GM12878 (cell line): ENCODE results near the gene PAPPA. TPM values are rescaled to one million over a fixed set of nuclear protein-coding genes. Genes with fewer than 3 reads are reported as not detected.

Source experiments
- ATAC-seq: fragments of 200-7000 bp; cut with Tn5 transposase; 3 replicates; pipeline ENCODE4 v1.9.1; 2020; ENCODE audit warnings: mild to moderate bottlenecking, moderate library complexity
- BruUV-seq: library from RNA; stranded (reverse); fragments of 400-500 nt; replicated peaks from 2 replicates; lab custom pipeline; 2021; lab: Mats Ljungman, UMichigan
- CTCF ChIA-PET: fragments of 300-600 bp; sonication (Branson Sonifier 250); formaldehyde crosslinking; extraction: SDS; loops from one replicate; lab custom pipeline; 2021; ENCODE audit warnings: inconsistent platforms; lab: Yijun Ruan, JAX
- POLR2A ChIA-PET: fragments of 350-600 bp; formaldehyde crosslinking; extraction: SDS; loops from one replicate; lab custom pipeline; 2021; ENCODE audit warnings: inconsistent platforms; lab: Charles Lee
- RAD21 ChIA-PET: fragments of 300-600 bp; sonication (Branson Sonifier 250); formaldehyde crosslinking; loops from one replicate; lab custom pipeline; 2023; ENCODE audit warnings: antibody characterized with exemption; ENCODE audit not compliant: unreplicated experiment; lab: Charles Lee
- SMC1A ChIA-PET: fragments of 300-600 bp; sonication (Branson Sonifier 250); formaldehyde crosslinking; loops from one replicate; lab custom pipeline; 2023; ENCODE audit not compliant: unreplicated experiment, uncharacterized antibody; lab: Charles Lee
- DNase-seq: peaks from one replicate; pipeline ENCODE4 v3.0.0-alpha.2; 2011; ENCODE audit warnings: low read depth, low spot score
- FAIRE-seq: peaks from 3 replicates; lab custom pipeline; 2011; peaks lifted over from hg19 to GRCh38; lab: Jason Lieb, UNC
- H2AFZ ChIP-seq: 2 replicates; pipeline ENCODE4 v1.6.0; 2011; ENCODE audit warnings: low read depth, low read length, control low read depth; ENCODE audit not compliant: control insufficient read depth
- H3K27ac ChIP-seq: 2 replicates; pipeline ENCODE4 v1.5.1; 2011; ENCODE audit warnings: control low read depth; ENCODE audit not compliant: control insufficient read depth, insufficient read depth
- H3K27me3 ChIP-seq, 2 experiments: replicated peaks in 1 of 2; 2 replicates each; pipeline versions ENCODE4 v1.6.0 to v1.6.1; 2011; ENCODE audit warnings: low read length in 1 of 2; ENCODE audit not compliant: control insufficient read depth in 2 of 2, insufficient read depth in 2 of 2
- H3K36me3 ChIP-seq, 2 experiments: 2 replicates each; pipeline ENCODE4 v1.5.1; 2011; ENCODE audit warnings: low read length in 1 of 2; ENCODE audit not compliant: control insufficient read depth in 2 of 2, insufficient read depth in 2 of 2
- H3K4me1 ChIP-seq: 2 replicates; pipeline ENCODE4 v1.6.1; 2011; ENCODE audit warnings: mild to moderate bottlenecking, low read length, moderate library complexity, mixed read lengths; ENCODE audit not compliant: control insufficient read depth, insufficient read depth
- H3K4me2 ChIP-seq: 2 replicates; pipeline ENCODE4 v1.6.0; 2011; ENCODE audit warnings: control low read depth; ENCODE audit not compliant: control insufficient read depth, insufficient read depth
- H3K4me3 ChIP-seq: fragments of 200-600 bp; sonication (generic); 2 replicates; pipeline ENCODE4 v1.5.1; 2016
- H3K79me2 ChIP-seq: 2 replicates; pipeline ENCODE4 v1.6.0; 2011; ENCODE audit warnings: low read length; ENCODE audit not compliant: control insufficient read depth, insufficient read depth
- H3K9ac ChIP-seq: 2 replicates; pipeline ENCODE4 v1.8.0; 2011; ENCODE audit warnings: low read length, control low read depth, mixed read lengths; ENCODE audit not compliant: control insufficient read depth, insufficient read depth
- H3K9me3 ChIP-seq: replicated peaks from 3 replicates; pipeline ENCODE4 v1.5.1; 2011; ENCODE audit warnings: mild to moderate bottlenecking, low read length; ENCODE audit not compliant: control insufficient read depth, insufficient read depth
- H4K20me1 ChIP-seq: 2 replicates; pipeline ENCODE4 v1.6.0; 2011; ENCODE audit not compliant: control insufficient read depth, insufficient read depth
- EED ChIP-seq: sonication (generic); IDR thresholded peaks from 2 replicates; pipeline ENCODE4 v1.6.1; 2016; ENCODE audit warnings: antibody characterized with exemption, low read depth
- SP1 ChIP-seq: IDR thresholded peaks from one replicate; pipeline ENCODE4 v1.6.1; 2011; ENCODE audit warnings: low read depth, low read length
- TARDBP ChIP-seq: IDR thresholded peaks from 2 replicates; pipeline ENCODE4 v1.6.1; 2016; ENCODE audit warnings: borderline replicate concordance
- WGBS: methylation state at CpG from one replicate; pipeline ENCODE4 v1.1.6; 2016; ENCODE audit warnings: low lambda C conversion rate; ENCODE audit not compliant: insufficient replicate concordance, insufficient coverage; ENCODE audit errors: missing lambda C conversion rate; 5-methylcytosine and 5-hydroxymethylcytosine counted together
- in situ Hi-C: fragments of 300-500 bp; cut with MboI; formaldehyde crosslinking; loops from 9 replicates; pipeline ENCODE4 v1.14.3; 2018; ENCODE audit warnings: mixed read lengths
- intact Hi-C: fragments of 100-400 bp; cut with micrococcal nuclease; formaldehyde crosslinking; loops from one replicate; pipeline ENCODE4 v1.14.2; 2022; ENCODE audit not compliant: unreplicated experiment
- polyA plus RNA-seq, 11 experiments: library from polyadenylated mRNA; depleted of rRNA in 4 of 11; unstranded in 6 of 11; stranded (reverse) in 5 of 11; fragments of >200 nt; fragmentation: Nextera tagmentation in 4 of 11; fragmentation: Illumina TruSeq in 1 of 11; extraction: Ambion mirVana in 4 of 11; extraction: Trizol in 1 of 11; gene quantifications; 1 replicate in 1 of 11; 2 replicates in 10 of 11; pipeline versions ENCODE4 v1.2.1 to v1.2.3, GENCODE V29; 2011 to 2016; ENCODE audit warnings: inconsistent platforms in 2 of 11, missing spikeins in 2 of 11, low read depth in 1 of 11
- total RNA-seq, 4 experiments: library from RNA; depleted of rRNA in 3 of 4; stranded (reverse); fragments of >200 nt in 3 of 4; fragmentation: Illumina TruSeq in 1 of 4; extraction: Trizol in 1 of 4; gene quantifications; 2 replicates each; pipeline versions ENCODE4 v1.2.1 to v1.2.3, GENCODE V29; 2013 to 2021
- TF ChIP-seq, protein P1 (sequence below): fragments of 450-650 bp; formaldehyde crosslinking; IDR thresholded peaks from 2 replicates; pipeline ENCODE4 v1.4.0; 2020; ENCODE audit warnings: mild to moderate bottlenecking, moderate library complexity
- TF ChIP-seq, protein P2 (sequence below): fragments of 450-650 bp; IDR thresholded peaks from 2 replicates; pipeline ENCODE4 v1.6.1; 2017; ENCODE audit warnings: mild to moderate bottlenecking, moderate library complexity
- TF ChIP-seq, protein P3 (sequence below): fragments of 450-650 bp; IDR thresholded peaks from 2 replicates; pipeline ENCODE4 v1.6.1; 2018; ENCODE audit warnings: mild to moderate bottlenecking, low read depth, moderate library complexity; ENCODE audit not compliant: partially characterized antibody

Gene PAPPA
- total and polyA plus RNA-seq, 10 of the 15 experiments (the other 5 are each of a cell fraction or from before 2014, with no cell fraction given): under 0.01 to 0.19 (median 0.02) TPM; not detected in 4

DNA sequence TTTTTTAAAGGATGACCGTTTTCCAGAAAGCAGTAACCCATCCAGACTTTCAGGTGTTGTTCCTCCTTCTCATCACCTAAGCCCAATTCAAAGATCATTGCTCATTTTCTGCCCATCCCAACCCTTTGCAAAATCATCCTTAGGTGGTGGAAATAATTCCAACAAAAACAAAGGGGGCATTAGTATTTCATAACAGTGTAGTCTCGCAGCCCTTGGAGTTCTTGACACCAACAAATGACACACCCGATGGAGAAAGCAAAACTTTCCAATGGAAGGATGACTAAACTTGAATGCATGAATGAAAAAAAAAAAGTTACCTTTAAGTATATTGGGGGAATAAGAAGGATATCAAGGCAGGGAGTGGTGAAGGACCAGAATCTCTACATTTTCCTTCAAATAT is 117.0 kb downstream of the PAPPA start:
- TF ChIP-seq, protein P1, sequence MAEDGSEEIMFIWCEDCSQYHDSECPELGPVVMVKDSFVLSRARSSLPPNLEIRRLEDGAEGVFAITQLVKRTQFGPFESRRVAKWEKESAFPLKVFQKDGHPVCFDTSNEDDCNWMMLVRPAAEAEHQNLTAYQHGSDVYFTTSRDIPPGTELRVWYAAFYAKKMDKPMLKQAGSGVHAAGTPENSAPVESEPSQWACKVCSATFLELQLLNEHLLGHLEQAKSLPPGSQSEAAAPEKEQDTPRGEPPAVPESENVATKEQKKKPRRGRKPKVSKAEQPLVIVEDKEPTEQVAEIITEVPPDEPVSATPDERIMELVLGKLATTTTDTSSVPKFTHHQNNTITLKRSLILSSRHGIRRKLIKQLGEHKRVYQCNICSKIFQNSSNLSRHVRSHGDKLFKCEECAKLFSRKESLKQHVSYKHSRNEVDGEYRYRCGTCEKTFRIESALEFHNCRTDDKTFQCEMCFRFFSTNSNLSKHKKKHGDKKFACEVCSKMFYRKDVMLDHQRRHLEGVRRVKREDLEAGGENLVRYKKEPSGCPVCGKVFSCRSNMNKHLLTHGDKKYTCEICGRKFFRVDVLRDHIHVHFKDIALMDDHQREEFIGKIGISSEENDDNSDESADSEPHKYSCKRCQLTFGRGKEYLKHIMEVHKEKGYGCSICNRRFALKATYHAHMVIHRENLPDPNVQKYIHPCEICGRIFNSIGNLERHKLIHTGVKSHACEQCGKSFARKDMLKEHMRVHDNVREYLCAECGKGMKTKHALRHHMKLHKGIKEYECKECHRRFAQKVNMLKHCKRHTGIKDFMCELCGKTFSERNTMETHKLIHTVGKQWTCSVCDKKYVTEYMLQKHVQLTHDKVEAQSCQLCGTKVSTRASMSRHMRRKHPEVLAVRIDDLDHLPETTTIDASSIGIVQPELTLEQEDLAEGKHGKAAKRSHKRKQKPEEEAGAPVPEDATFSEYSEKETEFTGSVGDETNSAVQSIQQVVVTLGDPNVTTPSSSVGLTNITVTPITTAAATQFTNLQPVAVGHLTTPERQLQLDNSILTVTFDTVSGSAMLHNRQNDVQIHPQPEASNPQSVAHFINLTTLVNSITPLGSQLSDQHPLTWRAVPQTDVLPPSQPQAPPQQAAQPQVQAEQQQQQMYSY (CRISPR knock-in tag): no peak
- TF ChIP-seq SP1: no peak
- TF ChIP-seq TARDBP: no peak
- TF ChIP-seq, protein P2, sequence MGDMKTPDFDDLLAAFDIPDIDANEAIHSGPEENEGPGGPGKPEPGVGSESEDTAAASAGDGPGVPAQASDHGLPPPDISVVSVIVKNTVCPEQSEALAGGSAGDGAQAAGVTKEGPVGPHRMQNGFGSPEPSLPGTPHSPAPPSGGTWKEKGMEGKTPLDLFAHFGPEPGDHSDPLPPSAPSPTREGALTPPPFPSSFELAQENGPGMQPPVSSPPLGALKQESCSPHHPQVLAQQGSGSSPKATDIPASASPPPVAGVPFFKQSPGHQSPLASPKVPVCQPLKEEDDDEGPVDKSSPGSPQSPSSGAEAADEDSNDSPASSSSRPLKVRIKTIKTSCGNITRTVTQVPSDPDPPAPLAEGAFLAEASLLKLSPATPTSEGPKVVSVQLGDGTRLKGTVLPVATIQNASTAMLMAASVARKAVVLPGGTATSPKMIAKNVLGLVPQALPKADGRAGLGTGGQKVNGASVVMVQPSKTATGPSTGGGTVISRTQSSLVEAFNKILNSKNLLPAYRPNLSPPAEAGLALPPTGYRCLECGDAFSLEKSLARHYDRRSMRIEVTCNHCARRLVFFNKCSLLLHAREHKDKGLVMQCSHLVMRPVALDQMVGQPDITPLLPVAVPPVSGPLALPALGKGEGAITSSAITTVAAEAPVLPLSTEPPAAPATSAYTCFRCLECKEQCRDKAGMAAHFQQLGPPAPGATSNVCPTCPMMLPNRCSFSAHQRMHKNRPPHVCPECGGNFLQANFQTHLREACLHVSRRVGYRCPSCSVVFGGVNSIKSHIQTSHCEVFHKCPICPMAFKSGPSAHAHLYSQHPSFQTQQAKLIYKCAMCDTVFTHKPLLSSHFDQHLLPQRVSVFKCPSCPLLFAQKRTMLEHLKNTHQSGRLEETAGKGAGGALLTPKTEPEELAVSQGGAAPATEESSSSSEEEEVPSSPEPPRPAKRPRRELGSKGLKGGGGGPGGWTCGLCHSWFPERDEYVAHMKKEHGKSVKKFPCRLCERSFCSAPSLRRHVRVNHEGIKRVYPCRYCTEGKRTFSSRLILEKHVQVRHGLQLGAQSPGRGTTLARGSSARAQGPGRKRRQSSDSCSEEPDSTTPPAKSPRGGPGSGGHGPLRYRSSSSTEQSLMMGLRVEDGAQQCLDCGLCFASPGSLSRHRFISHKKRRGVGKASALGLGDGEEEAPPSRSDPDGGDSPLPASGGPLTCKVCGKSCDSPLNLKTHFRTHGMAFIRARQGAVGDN: no peak
- TF ChIP-seq EED: no peak
- TF ChIP-seq, protein P3, sequence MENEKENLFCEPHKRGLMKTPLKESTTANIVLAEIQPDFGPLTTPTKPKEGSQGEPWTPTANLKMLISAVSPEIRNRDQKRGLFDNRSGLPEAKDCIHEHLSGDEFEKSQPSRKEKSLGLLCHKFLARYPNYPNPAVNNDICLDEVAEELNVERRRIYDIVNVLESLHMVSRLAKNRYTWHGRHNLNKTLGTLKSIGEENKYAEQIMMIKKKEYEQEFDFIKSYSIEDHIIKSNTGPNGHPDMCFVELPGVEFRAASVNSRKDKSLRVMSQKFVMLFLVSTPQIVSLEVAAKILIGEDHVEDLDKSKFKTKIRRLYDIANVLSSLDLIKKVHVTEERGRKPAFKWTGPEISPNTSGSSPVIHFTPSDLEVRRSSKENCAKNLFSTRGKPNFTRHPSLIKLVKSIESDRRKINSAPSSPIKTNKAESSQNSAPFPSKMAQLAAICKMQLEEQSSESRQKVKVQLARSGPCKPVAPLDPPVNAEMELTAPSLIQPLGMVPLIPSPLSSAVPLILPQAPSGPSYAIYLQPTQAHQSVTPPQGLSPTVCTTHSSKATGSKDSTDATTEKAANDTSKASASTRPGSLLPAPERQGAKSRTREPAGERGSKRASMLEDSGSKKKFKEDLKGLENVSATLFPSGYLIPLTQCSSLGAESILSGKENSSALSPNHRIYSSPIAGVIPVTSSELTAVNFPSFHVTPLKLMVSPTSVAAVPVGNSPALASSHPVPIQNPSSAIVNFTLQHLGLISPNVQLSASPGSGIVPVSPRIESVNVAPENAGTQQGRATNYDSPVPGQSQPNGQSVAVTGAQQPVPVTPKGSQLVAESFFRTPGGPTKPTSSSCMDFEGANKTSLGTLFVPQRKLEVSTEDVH: no peak
- H3K4me2 ChIP-seq: no peak overlapping the region
- H3K4me3 ChIP-seq: no peak overlapping the region
- H3K9me3 ChIP-seq: no peaks in the 10 kb centered on the region
- POLR2A ChIA-PET: no interaction called here
- in situ Hi-C loops (no loop called here), intact Hi-C loops (no loop called here)
- FAIRE-seq: no peak
- SMC1A ChIA-PET: no interaction called here
- no peak overlapping the region for H3K27ac ChIP-seq
- no TSS peak for BruUV-seq
- WGBS: 5% methylated on average over 3 of the region's 3 CpGs
- H2AFZ ChIP-seq: no peak overlapping the region
- RAD21 ChIA-PET: no interaction called here
- no peak overlapping the region for H3K9ac ChIP-seq
- no peaks in the 10 kb centered on the region; a peak in 1 of 4 replicates for H3K27me3 ChIP-seq
- no peaks in the 10 kb centered on the region for H3K79me2 ChIP-seq
- CTCF ChIA-PET: no interaction called here
- H4K20me1 ChIP-seq: no peaks in the 10 kb centered on the region
- no peaks in the 10 kb centered on the region for H3K36me3 ChIP-seq
- no peak for ATAC-seq
- DNase-seq: no peak
- no peaks in the 10 kb centered on the region for H3K4me1 ChIP-seq
